NCI-H1417 treated with DMSO at 0.1 percent for 48 hours (cell line): ENCODE results near the gene MEF2B.
"Not testable (repeated sequence)": the region's sequence is repeated elsewhere in the genome, so short reads cannot be mapped to it uniquely, and the experiment has no call there.

Source experiments
- DNase-seq: peaks from one replicate; lab custom pipeline; 2025; lab: John Stamatoyannopoulos, UW

Gene MEF2B

DNA sequence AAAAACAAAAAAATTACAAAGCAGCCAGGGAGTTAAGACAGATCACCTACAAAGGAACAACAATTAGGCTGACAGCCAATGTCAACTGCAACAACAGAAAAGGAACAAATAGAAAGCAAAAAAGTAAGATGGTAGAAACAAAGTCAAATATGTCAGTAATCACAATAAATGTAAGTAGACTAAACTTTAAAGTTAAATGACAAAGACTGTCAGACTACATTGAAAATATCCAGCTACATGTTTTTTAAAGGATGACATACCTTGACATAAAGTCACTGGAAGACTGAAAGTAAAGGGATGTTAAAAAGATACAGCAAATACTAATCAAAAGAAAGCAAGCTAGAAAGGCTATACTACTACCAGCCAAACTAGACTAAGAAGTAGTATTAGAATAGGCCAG lies 46.7 kb downstream of the MEF2B start:
- no peak for DNase-seq

DNA sequence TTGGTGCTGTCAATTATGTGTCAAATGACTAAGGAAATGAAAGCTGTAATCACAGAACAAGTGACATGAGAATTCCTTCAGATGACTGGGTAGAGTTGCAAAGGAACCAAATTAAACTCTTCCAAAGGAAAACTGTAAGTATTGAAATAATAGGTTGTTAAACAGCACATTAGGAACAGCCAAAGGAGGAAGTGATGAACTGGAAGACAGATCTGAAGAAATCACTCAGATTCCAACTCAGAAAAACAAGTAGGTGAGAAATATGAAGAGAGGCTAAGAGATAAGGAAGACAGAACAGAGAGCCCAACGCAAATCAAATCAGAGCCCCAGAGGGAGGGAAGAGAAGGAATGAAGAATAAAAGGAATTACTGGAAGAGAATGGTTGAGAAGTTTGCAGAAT lies 47.2 kb downstream of the MEF2B start:
- DNase-seq = no peak

DNA sequence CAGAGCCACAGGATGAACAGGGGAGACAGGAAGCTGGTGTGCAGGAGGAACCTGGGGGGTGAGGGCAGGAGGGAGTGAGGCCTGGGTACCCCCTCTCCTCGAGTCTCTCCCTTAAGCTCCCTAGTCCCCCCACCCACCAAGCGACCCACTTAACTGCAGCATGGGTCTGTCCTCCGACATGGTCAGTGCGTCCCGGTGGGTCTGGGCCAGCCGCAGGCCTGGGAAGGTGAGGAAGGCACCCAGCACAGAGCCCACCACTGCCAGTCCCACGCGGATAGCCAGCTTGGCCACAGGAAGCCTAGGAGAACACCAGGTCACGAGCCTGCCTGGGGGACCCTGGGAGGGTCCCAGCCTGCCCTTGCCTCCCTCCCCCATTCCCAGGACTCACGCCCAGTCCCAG lies 48.7 kb downstream of the MEF2B start:
- DNase-seq = no peak

DNA sequence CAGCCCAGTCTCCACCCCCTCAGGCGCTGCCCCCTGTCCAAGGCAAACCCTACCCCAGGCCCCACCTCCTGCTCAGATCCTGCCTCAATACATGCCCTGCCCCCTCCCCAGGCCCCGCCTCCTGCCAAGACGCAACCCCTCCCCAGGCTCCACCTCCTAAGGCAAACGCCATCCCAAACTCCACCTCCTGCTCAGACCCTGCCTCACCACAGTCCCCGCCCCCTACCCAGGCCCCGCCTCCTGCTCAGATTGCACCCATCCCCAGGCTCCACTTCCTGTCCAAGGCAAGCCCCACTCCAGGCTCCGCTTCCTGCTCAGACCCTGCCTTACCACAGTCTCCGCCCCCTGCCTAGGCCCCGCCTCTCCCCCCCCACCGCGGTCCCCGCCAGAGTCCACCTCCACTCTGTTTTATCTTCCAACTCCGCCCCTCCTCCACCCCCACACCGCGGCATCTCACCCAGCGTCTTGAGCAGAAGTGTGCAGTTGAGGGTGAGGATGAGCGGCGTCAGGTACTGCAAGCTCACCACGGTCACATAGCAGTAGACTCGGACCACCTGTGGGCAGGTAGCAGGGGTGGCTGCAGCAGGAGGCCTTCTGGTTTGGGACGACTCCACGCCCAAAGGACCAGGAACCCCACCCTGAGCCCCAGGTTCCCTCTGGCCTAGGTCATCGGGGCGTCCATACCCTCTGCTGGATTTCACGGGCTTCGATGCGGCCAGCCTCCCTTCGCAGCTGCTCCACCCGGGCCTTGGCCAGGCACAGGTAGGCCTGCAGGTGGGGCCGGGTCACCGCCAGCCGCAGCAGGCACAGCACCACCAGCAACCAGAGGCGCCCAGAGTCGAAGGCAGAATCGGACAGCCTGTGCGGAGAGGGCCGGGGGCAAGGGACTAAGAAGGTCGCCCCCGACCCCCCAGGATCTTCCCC lies 49.5 kb downstream of the MEF2B start:
- DNase-seq = no peak

DNA sequence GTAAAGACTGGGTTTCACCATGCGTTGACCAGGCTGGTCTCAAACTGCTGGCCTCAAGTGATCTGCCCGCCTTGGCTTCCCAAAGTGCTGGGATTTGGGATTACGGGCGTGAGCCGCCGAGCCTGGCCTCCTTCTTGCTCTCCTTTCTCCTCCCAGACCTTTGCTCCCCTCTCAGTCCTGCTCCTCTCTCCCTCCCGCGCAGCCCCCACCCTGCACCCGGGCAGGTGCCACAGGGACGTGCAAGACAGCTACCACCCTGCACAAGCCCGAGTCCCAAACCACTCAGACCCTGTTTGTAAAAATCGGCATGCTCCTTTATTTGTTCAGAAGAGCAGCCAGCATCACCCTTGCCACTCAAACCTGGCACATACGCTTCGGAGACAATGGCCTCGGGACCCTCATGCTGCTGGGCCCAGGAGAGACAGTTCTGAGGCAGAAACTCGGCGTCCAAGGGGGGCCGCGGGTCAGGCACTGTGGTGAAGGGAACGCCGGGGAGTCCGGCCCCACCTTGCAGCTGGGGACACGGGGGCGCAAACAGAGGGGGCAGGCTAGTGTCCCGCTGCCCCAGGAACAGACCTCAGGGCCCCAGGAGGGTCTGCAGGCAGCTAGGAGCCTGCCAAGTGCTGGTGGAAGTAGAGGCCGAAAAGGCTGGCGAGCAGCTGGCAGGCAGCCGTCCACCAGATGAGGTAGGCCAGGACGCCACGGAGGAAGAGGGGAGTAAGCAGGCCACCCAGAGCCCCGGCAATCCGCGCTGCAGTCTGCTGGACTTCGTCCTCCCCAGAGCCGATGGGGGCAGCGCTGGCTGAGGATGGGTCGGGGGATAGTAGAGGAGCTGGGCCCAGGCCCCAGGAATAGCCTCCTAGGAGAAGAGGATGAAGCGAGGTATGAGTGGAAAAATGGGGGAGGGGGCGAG lies 50.5 kb downstream of the MEF2B start:
- no peak for DNase-seq

DNA sequence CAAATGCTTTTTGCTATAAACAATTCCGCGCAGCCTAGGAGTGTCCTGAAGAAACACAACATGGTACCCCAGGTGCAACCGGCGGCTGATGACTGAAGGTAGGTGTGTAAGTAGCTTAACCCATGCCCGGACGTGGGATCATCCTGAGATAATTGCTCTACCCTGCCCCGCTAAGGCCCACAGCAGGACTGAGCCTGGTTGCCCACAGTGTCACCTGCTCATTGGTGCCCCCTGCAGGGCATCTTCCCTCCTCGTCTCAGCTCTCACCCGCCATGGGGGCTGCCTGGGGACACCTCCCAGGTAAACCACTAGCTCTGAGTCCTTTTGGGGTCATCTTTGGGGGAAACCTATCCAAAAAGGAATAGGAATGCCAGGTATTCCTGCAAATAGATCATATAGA lies 54.1 kb downstream of the MEF2B start:
- DNase-seq = no peak

DNA sequence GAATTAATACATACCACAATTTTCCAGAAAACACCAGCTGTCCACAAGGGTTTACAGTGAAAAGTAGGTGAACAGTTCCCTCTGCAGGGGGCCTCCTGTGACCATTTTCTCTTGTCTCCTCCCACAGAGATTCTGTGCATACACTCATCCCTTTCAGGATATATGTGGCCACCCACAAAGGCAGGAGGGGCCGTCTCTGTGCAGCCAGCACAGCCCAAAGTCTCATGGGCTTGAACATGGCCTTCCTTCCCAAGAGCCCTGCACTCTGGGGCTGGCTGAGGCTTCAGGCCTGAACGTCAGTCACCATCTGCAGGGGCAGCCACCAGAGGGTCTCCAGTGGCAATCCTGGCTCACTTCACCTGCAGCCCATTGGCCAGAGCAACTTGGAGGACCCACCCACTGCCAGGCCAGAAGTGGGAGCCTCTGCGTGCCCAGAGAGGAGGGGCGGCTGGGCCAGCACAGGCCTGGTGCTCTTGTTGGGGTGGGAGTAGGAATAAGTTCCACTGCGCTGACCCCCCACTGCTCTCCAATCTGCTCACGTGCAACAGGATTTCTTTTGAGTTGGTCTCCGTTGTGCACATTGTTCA lies 56.9 kb downstream of the MEF2B start:
- DNase-seq = no peak

DNA sequence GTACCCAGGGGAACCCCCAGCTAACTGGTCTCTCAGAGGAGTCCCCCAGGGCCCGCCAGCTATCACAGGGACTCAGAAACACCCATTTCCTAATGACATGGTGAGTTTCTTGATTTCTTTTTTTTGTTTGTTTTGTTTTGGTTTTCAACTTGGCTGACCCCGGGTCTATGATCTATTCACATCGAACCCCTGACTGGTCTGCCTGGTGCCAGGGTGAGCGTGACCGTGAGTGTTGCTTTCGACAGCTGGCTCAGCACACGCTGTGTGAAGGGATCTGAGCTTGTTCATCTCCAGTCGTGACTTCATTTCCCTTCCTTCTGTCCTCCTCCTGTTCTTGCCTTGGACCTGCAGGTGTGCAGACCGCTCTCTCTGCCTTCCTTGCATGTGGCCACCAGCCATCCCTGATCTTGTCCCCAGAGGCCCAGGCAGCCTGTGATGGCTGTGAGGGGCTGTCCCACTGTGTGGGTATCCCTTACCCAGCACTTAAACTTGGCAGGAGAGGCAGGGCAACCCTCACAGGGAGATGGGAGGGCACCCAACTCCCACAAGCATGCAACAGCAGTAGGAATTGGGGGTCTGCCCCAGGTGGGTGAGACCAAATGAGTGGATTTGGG lies 58.0 kb downstream of the MEF2B start:
- DNase-seq = no peak

- no peak for DNase-seq
Measured at GRCh38 chr19:19111136-19111835, 58.8 kb downstream of the MEF2B start.

DNA sequence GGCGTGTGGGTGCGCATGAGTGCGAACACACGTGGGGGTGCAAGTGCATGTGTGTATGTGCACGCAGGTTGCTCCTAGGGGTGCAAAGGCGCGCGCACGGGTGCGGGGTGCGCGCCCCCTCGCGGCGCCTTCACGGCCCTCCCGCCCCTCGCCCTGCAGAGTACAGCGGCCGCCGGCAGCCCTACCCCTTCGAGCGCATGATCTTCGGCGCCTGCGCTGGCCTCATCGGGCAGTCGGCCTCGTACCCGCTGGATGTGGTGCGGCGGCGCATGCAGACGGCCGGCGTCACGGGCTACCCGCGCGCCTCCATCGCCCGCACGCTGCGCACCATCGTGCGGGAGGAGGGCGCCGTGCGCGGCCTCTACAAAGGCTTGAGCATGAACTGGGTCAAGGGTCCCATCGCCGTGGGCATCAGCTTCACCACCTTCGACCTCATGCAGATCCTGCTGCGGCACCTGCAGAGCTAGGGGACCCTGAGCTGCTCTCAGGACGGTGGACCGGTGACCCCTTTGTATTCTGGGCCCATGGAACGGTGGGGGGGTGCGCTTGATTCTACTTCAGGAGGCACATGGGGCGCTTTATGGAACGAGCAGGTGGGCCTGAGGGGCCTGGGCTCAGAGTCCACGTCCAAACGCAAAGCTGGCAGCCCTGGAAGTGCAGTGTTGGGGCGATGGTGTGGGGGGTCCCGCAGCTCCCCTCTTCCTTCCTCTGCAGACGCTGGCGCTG lies 59.5 kb downstream of the MEF2B start:
- DNase-seq = no peak

DNA sequence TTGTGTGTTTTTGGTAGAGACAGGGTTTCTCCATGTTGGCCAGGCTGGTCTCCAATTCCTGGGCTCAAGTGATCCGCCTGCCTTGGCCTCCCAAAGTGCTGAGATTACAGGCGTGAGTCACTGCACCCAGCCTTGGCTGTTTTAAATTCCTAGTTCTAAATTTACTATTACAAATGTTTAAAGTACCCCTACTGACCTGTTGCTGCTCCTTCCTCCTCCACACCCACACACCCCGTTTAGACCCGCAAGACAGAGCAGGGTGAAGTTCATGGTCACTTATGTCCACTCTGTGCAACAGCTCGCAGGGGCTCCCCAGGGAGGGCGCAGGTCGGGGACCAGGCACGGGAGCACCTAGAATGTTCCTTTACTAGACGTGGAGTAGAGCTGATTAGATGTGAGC lies 60.5 kb downstream of the MEF2B start:
- DNase-seq = no peak

GRCh38 chr19:19107654-19108053 lies 62.4 kb downstream of the MEF2B start:
- no peak for DNase-seq

- DNase-seq = not testable (repeated sequence)
Measured at GRCh38 chr19:19106938-19107337, 63.1 kb downstream of the MEF2B start.

DNA sequence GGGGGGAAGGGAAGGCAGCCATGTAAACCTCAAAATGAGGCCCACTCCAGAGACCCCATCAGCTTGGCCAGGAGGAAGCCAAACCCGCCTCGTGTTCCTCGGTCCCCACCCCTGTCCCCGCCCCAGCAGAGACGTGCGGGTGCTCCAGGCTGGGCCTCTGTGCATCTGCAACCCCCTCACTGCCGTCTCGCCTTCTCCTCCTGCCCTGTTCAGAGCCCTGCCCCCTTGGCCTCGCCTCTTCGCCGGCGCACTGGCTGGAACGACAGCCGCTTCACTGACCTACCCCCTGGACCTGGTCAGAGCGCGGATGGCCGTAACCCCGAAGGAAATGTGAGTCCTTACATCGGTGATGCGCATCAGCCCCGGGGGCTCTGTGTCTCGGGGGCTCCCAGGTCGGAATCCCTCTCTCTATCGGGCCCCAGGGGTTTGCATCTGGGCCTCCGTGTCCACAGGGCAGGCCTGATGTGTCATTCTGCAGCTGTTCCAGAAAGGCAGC lies 64.0 kb downstream of the MEF2B start:
- DNase-seq = no peak

DNA sequence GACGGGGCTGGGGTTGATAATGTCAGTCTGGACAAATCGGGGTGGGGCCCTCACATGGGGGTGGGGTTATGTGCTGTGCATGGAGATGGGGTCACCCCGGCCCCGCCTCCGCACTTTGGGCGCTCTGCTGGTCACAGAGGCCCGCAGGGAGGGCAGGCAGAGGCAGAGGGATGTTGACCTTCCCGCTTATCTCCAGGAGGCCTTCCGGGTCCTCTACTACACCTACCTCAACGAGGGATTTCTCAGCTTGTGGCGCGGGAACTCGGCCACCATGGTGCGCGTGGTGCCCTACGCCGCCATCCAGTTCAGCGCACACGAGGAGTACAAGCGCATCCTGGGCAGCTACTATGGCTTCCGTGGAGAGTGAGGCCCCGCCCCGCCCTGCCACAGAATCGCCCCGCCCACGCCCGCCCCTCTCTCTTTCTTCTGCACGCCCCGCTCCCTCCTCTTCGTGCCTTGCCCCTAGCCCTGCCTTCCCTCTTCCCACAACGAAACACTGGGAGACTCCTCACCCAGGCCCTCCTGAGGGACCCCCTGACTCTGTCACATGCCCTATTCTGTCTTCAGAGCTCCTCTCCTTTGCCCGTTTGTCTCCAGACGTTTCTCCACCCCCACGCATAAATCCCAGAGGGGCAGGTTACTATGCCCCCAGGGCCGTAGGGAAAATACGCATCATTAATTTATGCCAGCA lies 64.6 kb downstream of the MEF2B start:
- DNase-seq = no peak

GRCh38 chr19:19103167-19103566 lies 66.9 kb downstream of the MEF2B start:
- no peak for DNase-seq

- DNase-seq = not testable (repeated sequence)
Measured at GRCh38 chr19:19102566-19102965, 67.5 kb downstream of the MEF2B start.

GRCh38 chr19:19101540-19101939 lies 68.5 kb downstream of the MEF2B start:
- no peak for DNase-seq

- DNase-seq = no peak
Measured at GRCh38 chr19:19098703-19099632, 71.1 kb downstream of the MEF2B start.
